Measurements from ENCODE around the gene TMED5. TPM values are rescaled to one million over a fixed set of nuclear protein-coding genes. Genes with fewer than 3 reads are reported as not detected.

TMED5 gene
- total and polyA plus RNA-seq, 5 donors from 2014 or later = 30.6 to 52.4 (median 33.7) TPM

- H3K36me3 ChIP-seq (ENCODE audit: control insufficient read depth, insufficient read depth, low read length) = peaks cover 31% of the 10 kb centered on the region
- no peaks in the 10 kb centered on the region for H3K4me1 ChIP-seq (ENCODE audit: control insufficient read depth, insufficient read depth, low read length, poor library complexity, severe bottlenecking)
- no peaks in the 10 kb centered on the region for H3K9me3 ChIP-seq (ENCODE audit: control insufficient read depth in 2 of 2, low read length in 2 of 2)
- Mint-ChIP-seq H3K27me3 (no peaks in the 10 kb centered on the region), H3K27ac (peak overlapping the region in 2 of 3 donors; percentile 21 to 69), H3K9me3 (no peaks in the 10 kb centered on the region), H3K4me3 (no peak overlapping the region), H3K36me3 (peaks cover 23% of the 10 kb centered on the region), H3K4me1 (peaks cover 0 to 17% (median 8%) of the 10 kb centered on the region in 4 donors)
- no peak for DNase-seq
- ATAC-seq (ENCODE audit: low read depth in 2 of 2) = no peak
- H3K27ac ChIP-seq (ENCODE audit: insufficient read depth, low read length, poor library complexity, severe bottlenecking) = no peak overlapping the region
- H3K27me3 ChIP-seq (ENCODE audit: control insufficient read depth, insufficient read depth, low read length) = no peaks in the 10 kb centered on the region
- H3K4me3 ChIP-seq (ENCODE audit: low read depth, low read length) = no peak overlapping the region
Observed at GRCh38 chr1:93140106-93140505, 40.1 kb downstream of the TMED5 start.

GRCh38 chr1:93137604-93138292, 42.5 kb downstream of the TMED5 start:
- Histone ChIP-seq H3K9me3 (ENCODE audit: control insufficient read depth in 2 of 2, low read length in 2 of 2) (no peaks in the 10 kb centered on the region), H3K27me3 (ENCODE audit: control insufficient read depth, insufficient read depth, low read length) (no peaks in the 10 kb centered on the region), H3K4me1 (ENCODE audit: control insufficient read depth, insufficient read depth, low read length, poor library complexity, severe bottlenecking) (no peaks in the 10 kb centered on the region), H3K4me3 (ENCODE audit: low read depth, low read length) (no peak overlapping the region), H3K36me3 (ENCODE audit: control insufficient read depth, insufficient read depth, low read length) (peaks cover 48% of the 10 kb centered on the region), H3K27ac (ENCODE audit: insufficient read depth, low read length, poor library complexity, severe bottlenecking) (no peak overlapping the region)
- no peak overlapping the region for H3K4me3 Mint-ChIP-seq
- H3K27ac Mint-ChIP-seq = no peak overlapping the region
- peaks cover 0 to 17% (median 8%) of the 10 kb centered on the region in 4 donors for H3K4me1 Mint-ChIP-seq
- no peak for ATAC-seq (ENCODE audit: low read depth in 2 of 2)
- no peaks in the 10 kb centered on the region for H3K9me3 Mint-ChIP-seq
- no peak for DNase-seq
- peaks cover 25% of the 10 kb centered on the region for H3K36me3 Mint-ChIP-seq
- no peaks in the 10 kb centered on the region for H3K27me3 Mint-ChIP-seq

GRCh38 chr1:93136445-93136844, 43.8 kb downstream of the TMED5 start:
- Histone ChIP-seq H3K9me3 (ENCODE audit: control insufficient read depth in 2 of 2, low read length in 2 of 2) (no peaks in the 10 kb centered on the region), H3K4me1 (ENCODE audit: control insufficient read depth, insufficient read depth, low read length, poor library complexity, severe bottlenecking) (no peaks in the 10 kb centered on the region), H3K27me3 (ENCODE audit: control insufficient read depth, insufficient read depth, low read length) (no peaks in the 10 kb centered on the region), H3K27ac (ENCODE audit: insufficient read depth, low read length, poor library complexity, severe bottlenecking) (no peak overlapping the region), H3K4me3 (ENCODE audit: low read depth, low read length) (no peak overlapping the region), H3K36me3 (ENCODE audit: control insufficient read depth, insufficient read depth, low read length) (peaks cover 55% of the 10 kb centered on the region)
- Mint-ChIP-seq H3K4me3 (no peak overlapping the region), H3K4me1 (peaks cover 0 to 14% (median 6%) of the 10 kb centered on the region in 4 donors), H3K9me3 (no peaks in the 10 kb centered on the region), H3K27ac (no peak overlapping the region), H3K36me3 (peaks cover 25% of the 10 kb centered on the region), H3K27me3 (no peaks in the 10 kb centered on the region)
- DNase-seq = no peak
- ATAC-seq (ENCODE audit: low read depth in 2 of 2) = no peak

- Histone ChIP-seq H3K36me3 (ENCODE audit: control insufficient read depth, insufficient read depth, low read length) (peaks cover 73% of the 10 kb centered on the region), H3K4me1 (ENCODE audit: control insufficient read depth, insufficient read depth, low read length, poor library complexity, severe bottlenecking) (no peaks in the 10 kb centered on the region), H3K4me3 (ENCODE audit: low read depth, low read length) (no peak overlapping the region), H3K27me3 (ENCODE audit: control insufficient read depth, insufficient read depth, low read length) (no peaks in the 10 kb centered on the region), H3K27ac (ENCODE audit: insufficient read depth, low read length, poor library complexity, severe bottlenecking) (no peak overlapping the region), H3K9me3 (ENCODE audit: control insufficient read depth in 2 of 2, low read length in 2 of 2) (no peaks in the 10 kb centered on the region)
- Mint-ChIP-seq H3K36me3 (peaks cover 14% of the 10 kb centered on the region), H3K4me3 (no peak overlapping the region), H3K27ac (no peak overlapping the region), H3K4me1 (peaks cover 0 to 6% (median 3%) of the 10 kb centered on the region in 4 donors), H3K9me3 (no peaks in the 10 kb centered on the region), H3K27me3 (no peaks in the 10 kb centered on the region)
- DNase-seq (no peak), ATAC-seq (ENCODE audit: low read depth in 2 of 2) (no peak)
Observed at GRCh38 chr1:93132638-93133037, 47.6 kb downstream of the TMED5 start.

- H3K27me3 Mint-ChIP-seq = no peaks in the 10 kb centered on the region
- no peaks in the 10 kb centered on the region for H3K9me3 Mint-ChIP-seq
- no peak for ATAC-seq (ENCODE audit: low read depth in 2 of 2)
- H3K27me3 ChIP-seq (ENCODE audit: control insufficient read depth, insufficient read depth, low read length) = no peaks in the 10 kb centered on the region
- peaks cover 5% of the 10 kb centered on the region for H3K36me3 Mint-ChIP-seq
- H3K27ac Mint-ChIP-seq = peak overlapping the region in 1 of 3 donors; percentile 88
- peaks cover 8 to 16% (median 9%) of the 10 kb centered on the region in 4 donors for H3K4me1 Mint-ChIP-seq
- no peak overlapping the region for H3K27ac ChIP-seq (ENCODE audit: insufficient read depth, low read length, poor library complexity, severe bottlenecking)
- no peak overlapping the region for H3K4me3 Mint-ChIP-seq
- no peak for DNase-seq
- no peaks in the 10 kb centered on the region for H3K9me3 ChIP-seq (ENCODE audit: control insufficient read depth in 2 of 2, low read length in 2 of 2)
- no peak overlapping the region for H3K4me3 ChIP-seq (ENCODE audit: low read depth, low read length)
- H3K4me1 ChIP-seq (ENCODE audit: control insufficient read depth, insufficient read depth, low read length, poor library complexity, severe bottlenecking) = no peaks in the 10 kb centered on the region
- peaks cover 56% of the 10 kb centered on the region for H3K36me3 ChIP-seq (ENCODE audit: control insufficient read depth, insufficient read depth, low read length)
Observed at GRCh38 chr1:93129507-93130099, 50.6 kb downstream of the TMED5 start.

- Mint-ChIP-seq H3K27me3 (no peaks in the 10 kb centered on the region), H3K4me1 (peaks cover 8 to 36% (median 19%) of the 10 kb centered on the region in 4 donors), H3K36me3 (peaks cover 21% of the 10 kb centered on the region), H3K9me3 (no peaks in the 10 kb centered on the region), H3K4me3 (no peak overlapping the region), H3K27ac (peak overlapping the region in 2 of 3 donors; percentile 62 to 64)
- H3K9me3 ChIP-seq (ENCODE audit: control insufficient read depth in 2 of 2, low read length in 2 of 2) = no peaks in the 10 kb centered on the region
- no peak overlapping the region for H3K4me3 ChIP-seq (ENCODE audit: low read depth, low read length)
- no peaks in the 10 kb centered on the region for H3K27me3 ChIP-seq (ENCODE audit: control insufficient read depth, insufficient read depth, low read length)
- H3K4me1 ChIP-seq (ENCODE audit: control insufficient read depth, insufficient read depth, low read length, poor library complexity, severe bottlenecking) = no peaks in the 10 kb centered on the region
- peaks cover 33% of the 10 kb centered on the region for H3K36me3 ChIP-seq (ENCODE audit: control insufficient read depth, insufficient read depth, low read length)
- ATAC-seq (ENCODE audit: low read depth in 2 of 2) = no peak
- no peak overlapping the region for H3K27ac ChIP-seq (ENCODE audit: insufficient read depth, low read length, poor library complexity, severe bottlenecking)
- DNase-seq = no peak
Observed at GRCh38 chr1:93124556-93125355, 55.5 kb downstream of the TMED5 start.

- peaks cover 36% of the 10 kb centered on the region for H3K36me3 ChIP-seq (ENCODE audit: control insufficient read depth, insufficient read depth, low read length)
- H3K4me3 ChIP-seq (ENCODE audit: low read depth, low read length) = no peak overlapping the region
- Mint-ChIP-seq H3K4me1 (peaks cover 8 to 36% (median 19%) of the 10 kb centered on the region in 4 donors), H3K9me3 (no peaks in the 10 kb centered on the region), H3K27me3 (no peaks in the 10 kb centered on the region), H3K27ac (no peak overlapping the region), H3K36me3 (peaks cover 30% of the 10 kb centered on the region), H3K4me3 (no peak overlapping the region)
- H3K27ac ChIP-seq (ENCODE audit: insufficient read depth, low read length, poor library complexity, severe bottlenecking) = no peak overlapping the region
- no peaks in the 10 kb centered on the region for H3K9me3 ChIP-seq (ENCODE audit: control insufficient read depth in 2 of 2, low read length in 2 of 2)
- no peaks in the 10 kb centered on the region for H3K4me1 ChIP-seq (ENCODE audit: control insufficient read depth, insufficient read depth, low read length, poor library complexity, severe bottlenecking)
- no peaks in the 10 kb centered on the region for H3K27me3 ChIP-seq (ENCODE audit: control insufficient read depth, insufficient read depth, low read length)
- DNase-seq = no peak
- no peak for ATAC-seq (ENCODE audit: low read depth in 2 of 2)
Observed at GRCh38 chr1:93123201-93123783, 56.9 kb downstream of the TMED5 start.
